Activated CD8-positive, alpha-beta memory T cell treated with anti-CD3 and anti-CD28 coated beads for 4 hours (primary cell): ENCODE measurements around the gene SLC4A2.
A peak's percentile ranks its signal among the peaks of the same experiment; 100 is the strongest.

Experiments
- DNase-seq, 2 donors: peaks; one replicate each; pipeline ENCODE4 v3.0.0-alpha.2; 2020; ENCODE audit warnings: low read depth in 2 of 2

SLC4A2 gene

DNA sequence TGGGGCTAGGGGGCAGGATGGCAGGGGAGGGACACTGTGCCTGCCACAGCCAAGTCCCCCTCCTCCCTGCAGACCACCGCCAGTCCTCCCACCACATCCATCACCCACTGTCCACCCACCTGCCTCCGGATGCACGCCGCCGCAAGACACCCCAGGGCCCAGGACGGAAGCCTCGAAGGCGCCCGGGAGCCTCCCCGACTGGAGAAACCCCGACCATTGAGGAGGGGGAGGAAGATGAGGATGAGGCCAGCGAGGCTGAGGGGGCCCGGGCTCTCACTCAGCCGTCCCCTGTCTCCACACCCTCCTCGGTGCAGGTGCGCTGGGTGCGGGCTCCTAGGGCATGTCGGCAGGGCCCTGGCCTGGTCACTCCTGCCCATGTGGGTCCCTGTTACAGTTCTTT, 5.1 kb downstream of the SLC4A2 start:
- no peak for DNase-seq

DNA sequence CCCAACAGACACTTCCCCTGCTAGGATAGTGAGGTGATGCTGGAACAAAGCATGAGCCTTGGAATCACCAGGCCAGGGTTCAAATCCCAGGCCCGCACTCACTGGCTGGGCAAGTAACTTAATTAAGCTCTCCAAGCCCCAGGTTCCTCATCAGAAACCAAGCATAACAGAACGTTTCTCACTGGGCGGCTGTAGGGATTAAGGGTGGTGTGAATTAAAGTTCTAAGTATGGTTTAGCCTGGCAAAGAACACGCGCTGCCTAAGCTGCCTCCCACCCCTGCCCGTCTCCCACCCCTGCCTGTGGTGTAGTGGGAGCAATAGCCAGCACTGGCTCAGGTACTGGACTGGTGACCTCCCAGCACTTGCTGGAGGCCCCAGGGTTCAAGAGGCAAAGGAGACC, 5.6 kb downstream of the SLC4A2 start:
- no peak for DNase-seq

DNA sequence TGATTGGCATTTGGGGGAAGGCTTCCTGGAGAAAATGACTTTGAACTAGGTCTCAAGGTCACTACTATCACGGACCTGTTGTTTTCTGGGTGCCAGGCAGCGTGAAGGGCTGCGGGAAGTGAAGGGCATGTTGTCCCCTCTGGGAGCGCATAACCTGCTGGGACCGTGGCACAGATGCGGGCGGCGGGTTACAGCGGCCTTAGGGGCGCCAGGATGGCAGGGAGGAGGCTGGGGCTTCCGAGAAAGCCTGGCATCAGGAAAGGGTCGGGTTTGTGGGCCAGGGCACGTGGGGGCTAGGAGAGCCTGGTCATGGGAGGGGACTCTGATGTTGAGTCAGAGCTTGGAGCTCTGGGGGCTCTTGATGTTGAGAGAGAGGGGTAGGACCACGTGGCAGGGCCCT, 6.1 kb downstream of the SLC4A2 start:
- no peak for DNase-seq

DNA sequence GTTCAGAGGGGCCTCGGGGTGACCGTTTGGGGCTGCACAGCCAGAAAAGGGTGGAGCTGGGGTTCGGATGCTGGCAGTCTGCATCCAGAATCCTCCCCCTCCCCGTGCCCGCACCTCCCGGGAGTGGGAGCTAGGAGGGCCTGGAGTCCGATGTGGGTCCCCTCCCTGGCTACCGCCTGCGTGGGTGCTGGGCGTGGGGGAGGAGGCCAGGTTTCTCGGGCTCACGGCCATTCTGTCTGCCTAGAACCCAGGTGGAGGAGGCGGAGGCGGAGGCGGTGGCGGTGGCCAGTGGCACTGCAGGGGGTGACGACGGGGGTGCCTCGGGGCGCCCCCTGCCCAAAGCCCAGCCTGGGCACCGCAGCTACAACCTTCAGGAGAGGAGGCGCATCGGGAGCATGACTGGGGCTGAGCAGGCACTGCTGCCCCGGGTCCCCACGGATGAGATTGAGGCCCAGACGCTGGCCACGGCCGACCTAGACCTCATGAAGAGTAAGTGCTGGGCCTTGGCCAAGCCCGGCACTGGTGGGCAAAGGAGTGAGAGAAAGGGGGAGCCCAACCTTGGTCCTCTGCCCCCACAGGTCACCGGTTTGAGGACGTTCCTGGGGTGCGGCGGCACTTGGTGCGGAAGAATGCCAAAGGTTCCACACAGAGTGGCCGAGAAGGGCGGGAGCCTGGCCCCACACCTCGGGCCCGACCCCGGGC, 7.0 kb downstream of the SLC4A2 start:
- DNase-seq, result no peak

DNA sequence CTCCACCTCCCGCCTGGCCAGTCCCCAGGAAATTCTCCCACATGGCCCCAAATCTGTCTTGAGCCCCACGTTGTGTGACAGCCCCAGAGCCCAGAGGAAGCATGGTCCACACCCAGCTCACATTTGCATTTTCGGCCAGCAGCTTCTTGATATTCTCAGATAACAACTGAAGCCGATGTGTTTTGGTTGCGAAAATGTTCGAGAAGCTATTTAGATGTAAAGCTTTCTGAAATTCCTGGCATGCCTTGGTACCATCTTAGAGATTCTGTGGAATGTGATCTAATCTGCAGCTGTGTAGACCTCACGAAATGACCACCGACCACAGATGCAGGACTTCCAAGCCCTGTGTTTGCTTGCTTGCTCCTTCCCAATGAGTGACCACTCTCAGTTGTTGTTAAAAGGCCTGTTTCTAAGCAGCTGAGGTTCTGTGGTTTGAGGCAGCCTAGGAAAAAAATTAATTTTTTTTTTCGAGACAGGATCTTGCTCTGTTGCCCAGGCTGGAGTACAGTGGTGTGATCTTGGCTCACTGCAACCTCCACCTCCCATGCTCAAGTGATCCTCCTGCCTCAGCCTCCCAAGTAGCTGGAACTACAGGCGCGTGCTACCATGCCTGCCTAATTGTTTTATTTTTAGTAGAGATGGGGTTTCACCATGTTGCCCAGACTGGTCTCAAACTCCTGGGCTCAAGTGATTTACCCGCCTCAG, 8.8 kb downstream of the SLC4A2 start:
- DNase-seq, result no peak

DNA sequence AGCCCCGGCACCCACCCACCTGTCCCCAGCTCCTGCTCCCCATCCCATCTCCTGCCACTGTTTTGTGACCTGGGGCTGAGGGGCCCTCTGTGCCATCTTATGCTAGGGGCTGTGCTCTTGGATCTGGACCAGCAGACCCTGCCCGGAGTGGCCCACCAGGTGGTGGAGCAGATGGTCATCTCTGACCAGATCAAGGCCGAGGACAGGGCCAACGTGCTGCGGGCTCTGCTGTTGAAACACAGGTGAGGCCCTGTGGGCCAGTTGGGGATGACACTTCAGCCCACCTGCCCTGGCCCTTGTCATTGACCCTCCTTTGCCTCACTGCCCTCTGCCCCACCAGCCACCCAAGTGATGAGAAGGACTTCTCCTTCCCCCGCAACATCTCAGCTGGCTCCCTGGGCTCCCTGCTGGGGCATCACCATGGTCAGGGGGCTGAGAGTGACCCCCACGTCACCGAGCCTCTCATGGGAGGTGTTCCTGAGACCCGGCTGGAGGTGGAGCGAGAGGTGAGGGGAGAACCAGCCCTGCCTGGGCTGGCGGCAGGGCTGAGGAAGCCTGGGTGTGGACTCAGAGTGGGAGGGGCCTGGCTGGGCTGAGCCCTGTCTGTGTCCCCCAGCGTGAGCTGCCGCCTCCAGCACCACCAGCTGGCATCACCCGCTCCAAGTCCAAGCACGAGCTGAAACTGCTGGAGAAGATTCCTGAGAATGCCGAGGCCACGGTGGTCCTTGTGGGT, 10.6 kb downstream of the SLC4A2 start:
- DNase-seq, result no peak

DNA sequence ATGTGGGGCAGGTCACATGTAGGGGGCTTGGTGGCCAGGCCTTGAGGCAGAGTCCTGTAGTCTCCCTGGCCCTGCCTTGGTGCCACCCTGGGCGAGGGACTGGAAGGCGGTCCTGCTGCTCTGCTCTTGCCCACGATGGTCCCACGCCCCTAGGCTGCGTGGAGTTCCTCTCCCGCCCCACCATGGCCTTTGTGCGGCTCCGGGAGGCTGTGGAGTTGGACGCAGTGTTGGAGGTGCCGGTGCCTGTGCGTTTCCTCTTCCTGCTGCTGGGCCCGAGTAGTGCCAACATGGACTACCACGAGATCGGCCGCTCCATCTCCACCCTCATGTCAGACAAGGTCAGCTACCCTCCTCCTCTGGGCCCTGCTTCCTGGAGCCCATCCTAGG, 11.2 kb downstream of the SLC4A2 start:
- no peak for DNase-seq

DNA sequence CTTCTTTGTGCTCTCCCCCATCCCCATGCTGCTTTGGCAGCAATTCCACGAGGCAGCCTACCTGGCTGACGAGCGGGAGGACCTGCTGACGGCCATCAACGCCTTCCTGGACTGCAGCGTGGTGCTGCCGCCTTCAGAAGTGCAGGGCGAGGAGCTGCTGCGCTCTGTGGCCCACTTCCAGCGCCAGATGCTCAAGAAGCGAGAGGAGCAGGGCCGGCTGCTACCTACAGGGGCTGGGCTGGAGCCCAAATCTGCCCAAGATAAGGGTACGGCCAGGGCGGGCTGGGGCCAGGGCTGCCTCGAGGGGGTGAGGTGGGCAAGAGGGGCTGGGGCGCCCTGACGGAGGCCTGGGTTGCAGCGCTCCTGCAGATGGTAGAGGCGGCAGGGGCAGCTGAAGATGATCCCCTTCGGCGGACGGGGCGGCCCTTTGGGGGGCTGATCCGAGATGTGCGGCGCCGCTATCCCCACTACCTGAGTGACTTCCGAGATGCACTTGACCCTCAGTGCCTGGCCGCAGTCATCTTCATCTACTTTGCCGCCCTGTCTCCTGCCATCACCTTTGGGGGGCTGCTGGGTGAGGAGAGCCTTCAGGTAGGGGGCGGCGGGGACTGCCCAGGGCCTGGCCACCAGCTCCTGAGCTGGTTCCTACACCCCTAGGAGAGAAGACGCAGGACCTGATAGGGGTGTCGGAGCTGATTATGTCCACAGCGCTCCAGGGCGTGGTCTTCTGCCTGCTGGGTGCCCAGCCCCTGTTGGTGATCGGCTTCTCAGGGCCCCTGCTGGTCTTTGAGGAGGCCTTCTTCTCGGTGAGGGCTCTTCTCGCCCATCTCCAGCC, 11.9 kb downstream of the SLC4A2 start:
- DNase-seq, result no peak

DNA sequence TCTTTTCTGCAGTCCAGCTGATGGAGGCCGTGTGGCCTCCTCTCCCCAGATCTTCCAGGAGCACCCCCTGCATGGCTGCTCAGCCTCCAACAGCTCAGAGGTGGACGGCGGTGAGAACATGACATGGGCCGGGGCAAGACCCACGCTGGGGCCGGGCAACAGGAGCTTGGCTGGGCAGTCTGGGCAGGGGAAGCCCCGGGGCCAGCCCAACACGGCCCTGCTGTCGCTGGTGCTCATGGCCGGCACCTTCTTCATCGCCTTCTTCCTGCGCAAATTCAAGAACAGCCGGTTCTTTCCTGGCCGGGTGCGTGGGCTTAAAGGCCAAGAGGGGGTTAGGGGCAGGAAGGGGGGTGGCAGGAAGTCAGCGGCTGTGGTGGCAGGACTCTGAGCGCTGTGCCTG, 14.6 kb downstream of the SLC4A2 start:
- no peak for DNase-seq

DNA sequence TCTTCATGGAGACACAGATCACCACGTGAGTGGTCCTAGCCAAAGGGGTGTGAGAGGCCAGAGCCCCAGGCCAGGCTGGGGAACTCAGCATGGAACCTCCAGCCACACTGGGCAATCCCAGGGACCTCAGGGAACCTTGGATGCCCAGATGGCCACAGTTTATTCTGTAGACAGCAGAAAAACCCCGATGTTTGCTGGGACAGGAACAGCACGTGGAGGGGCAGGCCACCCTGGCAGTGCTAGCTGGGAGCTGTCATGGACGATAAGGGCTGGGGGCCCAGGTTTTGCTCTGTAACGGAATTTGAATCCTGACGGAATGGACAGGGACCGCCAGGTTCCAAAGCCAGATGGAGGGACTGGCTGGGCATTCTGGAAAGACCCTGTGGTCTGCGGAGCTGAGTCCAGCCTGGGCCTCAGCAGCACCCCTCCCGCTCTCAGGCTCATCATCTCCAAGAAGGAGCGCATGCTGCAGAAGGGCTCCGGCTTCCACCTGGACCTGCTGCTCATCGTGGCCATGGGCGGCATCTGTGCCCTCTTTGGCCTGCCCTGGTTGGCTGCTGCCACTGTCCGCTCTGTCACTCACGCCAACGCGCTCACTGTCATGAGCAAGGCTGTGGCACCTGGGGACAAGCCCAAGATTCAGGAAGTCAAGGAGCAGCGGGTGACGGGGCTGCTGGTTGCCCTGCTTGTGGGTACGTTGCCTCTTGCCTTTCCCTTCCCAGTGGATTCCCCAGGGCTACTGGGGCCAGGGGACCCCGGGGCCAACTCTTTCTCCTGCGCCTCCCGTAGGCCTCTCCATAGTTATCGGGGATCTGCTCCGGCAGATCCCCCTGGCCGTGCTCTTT, 15.7 kb downstream of the SLC4A2 start:
- no peak for DNase-seq

DNA sequence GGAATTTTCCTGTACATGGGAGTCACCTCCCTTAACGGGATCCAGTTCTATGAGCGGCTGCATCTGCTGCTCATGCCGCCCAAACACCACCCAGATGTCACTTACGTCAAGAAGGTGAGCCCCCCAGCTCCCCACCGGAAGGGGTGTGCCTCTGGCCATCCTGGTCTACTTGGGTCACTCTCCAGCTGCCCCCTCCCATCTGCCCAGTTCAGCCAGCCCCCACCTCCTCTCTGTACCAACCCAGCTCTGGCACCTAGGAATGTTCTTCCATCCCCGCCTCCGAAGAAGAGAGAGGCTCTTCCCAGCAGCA, 16.2 kb downstream of the SLC4A2 start:
- DNase-seq, result no peak

DNA sequence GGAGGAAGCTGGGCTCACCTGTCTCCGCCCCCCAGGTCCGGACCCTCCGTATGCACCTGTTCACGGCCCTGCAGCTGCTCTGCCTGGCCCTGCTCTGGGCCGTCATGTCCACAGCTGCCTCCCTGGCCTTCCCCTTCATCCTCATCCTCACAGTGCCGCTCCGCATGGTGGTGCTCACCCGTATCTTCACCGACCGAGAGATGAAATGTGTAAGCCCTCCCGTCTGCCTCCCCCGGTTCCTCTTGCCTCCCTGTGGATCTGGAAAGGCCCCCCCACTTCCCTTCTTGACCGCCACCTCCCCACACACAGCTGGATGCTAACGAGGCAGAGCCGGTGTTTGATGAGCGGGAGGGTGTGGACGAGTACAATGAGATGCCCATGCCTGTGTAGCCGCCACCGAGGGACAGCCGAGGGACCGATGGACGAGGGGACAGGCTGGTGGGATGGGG, 16.6 kb downstream of the SLC4A2 start:
- DNase-seq, result no peak

DNA sequence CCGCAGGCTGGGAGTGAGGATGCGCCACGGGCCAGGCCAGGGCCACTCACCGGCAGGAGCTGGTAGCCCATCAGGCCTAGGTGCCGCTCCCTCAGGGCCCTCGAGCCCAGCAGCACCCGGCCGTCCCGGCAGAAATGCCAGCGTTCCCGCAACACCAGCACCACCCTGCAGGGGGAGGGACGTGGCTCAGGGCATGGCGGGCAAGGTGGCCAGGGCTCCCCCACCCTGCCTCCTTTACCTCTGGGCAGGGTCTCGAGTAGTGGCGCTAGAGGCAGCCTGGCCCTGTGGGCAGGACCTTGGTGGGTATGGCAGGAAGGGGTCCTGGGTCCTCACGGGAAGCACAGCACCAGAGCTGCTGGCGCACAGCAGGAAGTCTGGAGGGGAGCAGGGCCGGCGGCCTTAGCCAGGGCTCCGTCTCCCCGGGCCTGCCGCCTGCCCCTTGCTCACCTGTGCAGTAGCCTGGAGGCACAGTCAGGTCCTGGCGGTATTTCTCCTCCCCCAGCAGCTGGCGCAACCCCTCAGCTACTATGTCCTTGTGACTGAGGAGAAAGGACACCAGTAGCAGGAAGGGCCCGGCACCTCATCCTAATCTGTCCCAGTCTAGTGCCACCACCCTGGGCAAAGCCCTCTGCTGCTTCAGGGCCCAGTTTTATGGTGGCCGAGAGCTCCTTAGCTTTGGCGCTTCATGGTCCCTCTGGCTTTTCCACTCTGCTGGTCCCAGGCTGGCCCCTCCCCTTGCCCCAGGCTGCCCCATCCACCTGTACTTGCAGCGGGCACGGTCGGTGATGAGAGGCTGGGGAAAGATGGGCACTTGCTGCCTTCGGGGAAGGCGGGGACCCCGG, 17.7 kb downstream of the SLC4A2 start:
- no peak for DNase-seq

DNA sequence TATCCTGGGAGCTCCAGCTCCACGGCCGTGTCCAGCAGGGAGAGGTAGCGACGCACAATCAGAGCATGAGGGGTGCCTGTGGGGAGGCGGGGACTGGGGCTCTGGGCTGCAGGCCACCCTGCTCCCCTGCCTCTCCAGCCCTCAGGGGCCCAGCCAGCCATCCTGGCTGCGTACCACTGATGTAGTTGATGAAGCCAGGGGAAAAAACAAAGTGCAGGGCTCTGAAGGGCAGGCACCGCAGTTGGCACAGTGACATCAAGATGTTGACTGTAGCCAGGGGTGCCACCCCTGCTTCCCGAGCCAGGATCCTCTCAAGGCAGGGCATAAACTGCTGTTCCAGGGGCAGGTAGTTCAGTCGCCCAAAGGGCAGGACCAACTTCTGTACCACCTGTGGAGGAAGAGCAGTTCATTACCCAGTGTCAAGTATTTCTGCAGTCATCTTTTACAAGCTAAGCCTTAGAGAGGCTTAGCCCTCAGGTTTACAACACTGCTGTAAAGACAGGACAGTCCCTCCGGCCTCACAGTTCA, 18.4 kb downstream of the SLC4A2 start:
- no peak for DNase-seq

DNA sequence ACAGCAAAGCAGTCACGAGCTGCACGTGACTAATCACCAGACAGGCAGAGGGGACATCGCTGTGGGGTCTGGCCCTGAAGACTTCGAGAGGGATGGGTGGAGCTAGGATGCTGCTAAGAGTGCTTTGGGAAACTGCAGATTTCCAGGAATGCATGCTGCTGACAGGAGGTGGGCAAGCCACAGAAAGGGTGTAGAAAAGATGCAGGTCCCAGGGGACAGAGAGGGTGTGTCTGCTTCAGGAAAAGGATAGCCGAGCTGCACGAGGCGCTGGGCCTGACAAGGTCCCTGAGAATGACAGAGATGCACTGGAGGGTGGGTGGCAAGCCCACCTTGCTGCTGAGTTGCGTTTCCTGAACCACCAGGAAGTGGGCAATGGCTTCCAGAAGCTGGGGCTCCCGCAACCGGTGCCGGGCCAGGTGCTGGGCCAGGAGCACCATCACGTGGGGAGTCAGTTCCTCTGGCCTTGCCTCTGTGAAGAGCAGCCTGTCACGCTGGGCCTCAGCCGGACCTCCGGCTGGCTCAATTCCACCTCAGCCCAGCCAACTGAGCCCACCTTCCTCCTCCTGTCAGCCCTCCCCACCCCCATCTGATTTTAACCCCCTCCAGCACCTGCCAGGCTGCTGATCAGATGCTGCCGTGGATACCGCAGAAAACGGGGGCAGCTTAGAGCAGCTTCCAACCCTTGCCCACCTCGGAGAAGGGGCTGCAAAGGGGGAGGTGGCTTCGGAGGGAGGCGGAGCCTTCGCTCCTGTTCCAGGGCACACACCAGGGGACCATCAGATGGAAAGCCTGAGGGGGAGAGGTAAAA, 19.0 kb downstream of the SLC4A2 start:
- no peak for DNase-seq

DNA sequence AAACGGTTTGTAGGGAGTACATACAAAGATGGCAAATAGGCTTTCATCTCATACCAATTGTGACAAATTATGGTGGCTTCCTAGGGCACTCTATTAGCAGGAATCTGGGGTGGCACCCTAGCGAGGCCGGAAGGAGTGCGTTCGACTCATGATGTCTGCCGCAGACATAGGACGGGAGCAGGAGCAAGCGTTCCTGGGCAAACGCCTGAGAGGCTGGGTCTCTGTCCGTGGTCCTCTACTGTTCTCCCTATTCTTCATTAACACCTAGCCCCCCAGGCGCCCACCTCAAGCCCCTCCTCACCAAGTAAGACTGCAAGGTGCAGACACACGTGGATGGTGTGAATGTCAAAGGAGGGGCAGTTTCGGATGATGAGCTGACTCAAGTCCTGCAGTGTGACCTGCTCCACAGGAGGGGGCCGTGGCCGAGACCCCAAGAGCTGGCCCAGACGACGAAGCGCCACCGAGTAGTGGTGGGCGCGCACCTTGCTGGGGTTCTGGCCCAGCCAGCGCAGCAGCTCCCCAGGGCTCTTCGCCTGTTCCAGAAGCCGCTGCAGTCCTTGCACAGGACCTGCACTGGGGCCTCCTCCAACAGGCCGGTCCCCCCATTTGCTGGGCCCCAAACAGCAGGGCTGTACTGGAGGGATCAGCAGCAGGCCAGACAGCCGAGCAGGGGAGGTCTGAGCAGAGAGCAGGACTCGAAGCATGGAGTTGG, 20.0 kb downstream of the SLC4A2 start:
- DNase-seq, result no peak

DNA sequence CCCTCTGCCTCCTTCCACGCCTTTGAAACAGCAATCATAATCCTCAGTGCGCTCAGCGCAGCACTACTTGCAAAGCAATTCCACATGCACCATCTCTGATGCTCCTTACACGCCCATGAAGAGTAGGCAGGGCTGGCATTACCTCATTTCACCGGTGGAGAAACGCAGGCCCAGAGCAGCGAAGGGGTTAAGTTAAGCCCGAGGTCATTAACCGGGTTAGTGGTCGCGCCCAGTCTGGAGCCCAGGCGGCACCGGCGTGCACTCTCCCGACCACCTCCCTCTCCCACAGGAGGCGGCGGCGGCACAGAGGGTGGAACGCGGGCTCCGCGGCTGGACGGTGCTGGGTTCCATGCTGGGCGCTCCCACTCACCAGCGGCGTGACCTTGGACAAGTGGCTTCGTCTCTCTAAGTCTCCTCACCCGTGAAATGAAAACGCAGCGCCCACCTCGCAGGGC, 20.7 kb downstream of the SLC4A2 start:
- DNase-seq, result no peak

DNA sequence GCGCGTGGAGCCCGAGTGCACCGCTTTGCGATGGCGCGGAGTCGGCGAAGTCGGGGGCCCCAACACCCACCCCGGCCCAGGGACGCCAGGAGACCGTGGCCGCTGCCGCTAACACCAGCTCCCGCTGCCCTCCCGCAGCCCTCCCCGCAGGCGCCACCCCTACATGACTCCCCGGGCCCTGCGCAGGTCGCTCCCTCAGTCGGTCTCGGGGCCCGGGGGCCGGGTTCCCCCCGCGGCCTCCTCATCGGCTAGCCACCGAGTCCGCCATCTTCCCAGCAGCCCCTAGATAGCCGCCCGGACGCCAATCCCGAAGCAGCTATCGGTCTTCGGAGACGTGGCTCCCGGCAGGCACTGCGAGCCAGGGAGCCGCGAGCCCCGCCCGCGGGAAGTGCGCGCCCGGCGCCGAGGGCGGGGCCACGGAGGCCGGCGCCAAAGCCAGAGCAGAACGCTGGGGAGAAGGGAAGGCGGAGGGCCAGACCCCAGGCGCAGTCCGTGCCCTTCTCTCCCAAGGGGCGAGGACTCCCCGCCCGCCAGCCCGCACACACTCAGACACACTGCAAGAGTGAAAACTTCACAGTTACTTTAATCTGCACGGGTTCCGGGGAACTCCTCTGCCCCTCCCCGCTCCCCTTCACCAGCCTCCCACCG, 21.3 kb downstream of the SLC4A2 start, which contains the start of gene FASTK:
Gene FASTK, minus strand, starts transcription at position 288 of the 648 bp plus-strand sequence. Its CDS starts 43 bp downstream, at position 245.
- peak; percentile 66 to 81 for DNase-seq
